DLD1 (cell line): ENCODE measurements around the gene MESD.

Source experiments
- in situ Hi-C: cut with HindIII; loops from 2 replicates; pipeline ENCODE4 v1.10.0; 2017; ENCODE audit warnings: low sequenced_read_pairs

MESD gene

DNA sequence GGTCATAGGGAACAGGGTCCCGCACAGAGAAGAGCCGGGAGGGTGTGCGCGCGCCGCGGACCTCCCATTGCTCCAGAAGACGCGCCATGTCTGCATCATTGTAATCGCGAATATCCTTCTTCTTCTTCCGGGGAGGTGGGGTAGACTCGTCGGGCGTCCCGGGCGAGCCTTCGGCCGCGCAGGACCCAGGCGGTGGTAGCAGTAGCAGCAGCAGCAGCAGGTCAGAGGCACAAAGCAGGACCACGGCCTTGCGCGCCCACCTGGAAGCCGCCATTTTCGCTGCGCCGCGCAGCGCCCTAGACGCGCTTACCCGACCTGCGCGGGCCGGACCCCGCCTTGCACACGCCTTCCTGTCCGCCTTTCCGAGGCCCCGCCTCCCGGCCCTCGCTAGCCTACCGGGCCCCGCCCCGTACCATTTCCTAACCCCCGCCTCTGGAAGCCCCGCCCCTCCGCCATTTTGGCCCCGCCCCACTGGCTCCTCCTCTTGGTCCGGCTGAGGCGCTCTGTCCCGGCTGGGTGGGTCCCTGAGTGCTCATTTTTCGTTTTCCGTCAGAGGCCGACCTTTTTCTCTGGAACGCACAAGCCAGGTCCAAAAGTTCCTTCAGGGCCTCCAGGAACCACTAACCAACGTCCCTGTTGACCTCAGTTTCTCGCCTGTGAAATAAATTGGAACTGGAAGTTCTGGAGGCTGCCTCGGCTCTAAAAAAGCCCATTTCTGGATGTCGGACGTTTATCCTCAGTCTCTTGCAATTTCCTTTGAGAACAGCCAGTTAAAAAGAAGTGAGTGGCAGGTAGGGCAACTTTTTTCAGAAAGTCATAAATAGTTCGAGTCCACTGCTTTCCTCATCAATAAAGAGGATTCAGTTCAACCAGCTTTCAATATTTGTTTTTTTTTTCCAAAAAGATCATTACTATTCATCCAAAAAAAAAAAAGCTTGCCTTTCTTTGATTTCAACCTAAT is at the start of gene MESD:
TSS of gene MESD (minus strand) at position 302 of the 961 bp plus-strand sequence. CDS start at position 274, 28 bp downstream.
- in situ Hi-C loops, result no loop called here

DNA sequence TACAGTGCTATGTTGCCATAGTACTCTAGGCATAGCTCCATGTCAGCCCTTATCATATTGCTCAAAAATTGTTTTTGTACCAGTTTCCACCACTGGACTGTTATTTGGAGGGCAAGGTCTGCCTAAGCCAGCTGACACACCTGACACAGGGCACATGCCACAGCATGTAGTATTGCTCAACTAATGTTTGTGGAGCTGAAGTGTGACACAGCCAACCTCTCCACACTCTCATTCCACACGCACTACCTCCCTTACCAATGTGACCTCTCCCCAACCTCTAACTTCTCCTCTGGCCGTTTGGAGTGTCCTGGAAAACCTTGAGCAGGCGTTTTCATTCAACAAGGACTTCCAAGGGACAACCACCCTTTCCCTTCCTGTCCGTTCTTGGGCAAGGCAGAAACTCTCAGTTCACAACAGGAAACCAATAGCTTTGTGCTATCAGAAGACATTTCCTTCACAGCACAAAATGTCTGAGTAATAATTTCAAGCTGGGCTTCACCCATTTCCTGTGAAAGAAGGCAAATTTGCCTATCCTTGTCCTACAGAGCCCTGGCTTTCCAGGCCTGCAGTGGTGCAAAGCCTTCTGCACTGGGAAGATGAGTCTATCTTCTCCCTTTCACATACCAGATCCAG is 49.5 kb upstream of the MESD start:
- in situ Hi-C loops, result no loop called here

DNA sequence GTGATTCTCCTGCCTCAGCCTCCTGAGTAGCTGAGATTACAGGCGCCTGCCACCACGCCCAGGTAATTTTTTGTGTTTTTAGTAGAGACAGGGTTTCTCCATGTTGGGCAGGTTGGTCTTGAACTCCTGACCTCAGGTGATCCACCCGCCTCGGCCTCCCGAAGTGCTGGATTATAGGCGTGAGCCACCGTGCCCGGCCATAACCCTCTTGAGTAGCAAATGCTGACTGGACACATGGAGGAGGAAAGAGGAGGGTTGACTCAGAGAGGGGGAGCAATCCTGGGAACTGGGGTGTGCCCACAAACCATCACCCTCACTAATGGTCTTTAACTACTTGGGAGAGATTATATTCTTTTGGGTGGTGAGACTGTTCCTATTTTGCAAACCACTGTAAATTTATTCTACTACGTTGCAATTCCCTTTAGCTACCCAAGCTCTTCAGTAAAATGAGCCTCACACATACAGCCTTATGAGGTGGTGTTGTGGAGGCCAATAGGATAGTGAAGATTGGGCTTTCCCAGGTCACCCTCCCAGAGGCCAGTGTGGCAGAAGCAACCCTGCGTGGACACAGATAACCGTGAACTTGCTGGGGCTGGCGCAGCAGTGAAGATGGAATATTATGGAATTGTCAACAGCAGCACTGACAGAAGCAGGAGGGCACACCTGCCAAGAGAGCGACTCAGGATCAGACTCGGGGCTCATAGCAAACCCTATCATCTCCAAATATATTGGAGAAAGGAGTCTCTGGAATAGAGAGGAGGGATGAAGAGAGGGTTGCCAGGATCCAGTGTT is 48.5 kb upstream of the MESD start:
- in situ Hi-C loops, result no loop called here

DNA sequence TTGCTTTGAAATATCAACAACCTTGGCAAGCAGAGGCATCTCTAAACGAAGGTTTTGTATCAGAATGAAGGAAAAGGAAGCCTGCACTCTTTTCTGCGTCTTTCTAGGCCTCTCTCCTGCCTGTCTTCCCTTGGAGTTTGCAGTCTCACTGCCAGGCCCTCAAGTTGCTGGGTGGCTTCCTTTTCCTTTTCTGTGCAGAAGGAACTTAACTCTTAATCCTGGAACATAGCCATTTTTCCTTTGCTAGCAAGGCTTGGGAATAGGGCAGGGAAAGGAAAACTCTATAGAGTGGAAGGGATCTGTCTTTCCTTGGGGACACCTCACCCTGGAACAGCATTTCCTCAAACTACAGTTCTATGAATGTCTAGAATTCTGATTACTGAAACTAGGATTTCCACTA is 43.9 kb upstream of the MESD start:
- in situ Hi-C loops, result no loop called here

DNA sequence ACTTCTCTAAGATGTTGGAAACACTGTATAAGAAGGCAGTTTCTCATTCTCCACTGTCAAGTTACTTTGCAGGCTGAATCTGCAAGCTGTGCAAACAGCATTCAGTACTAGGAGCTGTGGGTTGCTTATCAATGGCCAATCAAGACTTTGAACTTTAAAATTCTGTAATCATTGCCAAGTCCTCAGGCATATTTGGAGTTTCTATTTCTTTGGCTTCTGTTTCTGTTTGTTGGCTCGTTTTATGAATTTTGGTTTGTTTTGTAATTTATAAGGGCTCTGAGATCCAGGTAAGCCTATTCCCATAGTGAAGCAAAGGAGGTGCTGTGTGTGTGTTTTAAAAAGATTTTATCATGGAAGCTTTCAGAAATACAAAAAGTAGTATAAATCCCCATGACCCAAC is 43.2 kb upstream of the MESD start:
- in situ Hi-C loops, result no loop called here

GRCh38 chr15:81032355-81032754 is 42.7 kb upstream of the MESD start:
- in situ Hi-C loops, result no loop called here

DNA sequence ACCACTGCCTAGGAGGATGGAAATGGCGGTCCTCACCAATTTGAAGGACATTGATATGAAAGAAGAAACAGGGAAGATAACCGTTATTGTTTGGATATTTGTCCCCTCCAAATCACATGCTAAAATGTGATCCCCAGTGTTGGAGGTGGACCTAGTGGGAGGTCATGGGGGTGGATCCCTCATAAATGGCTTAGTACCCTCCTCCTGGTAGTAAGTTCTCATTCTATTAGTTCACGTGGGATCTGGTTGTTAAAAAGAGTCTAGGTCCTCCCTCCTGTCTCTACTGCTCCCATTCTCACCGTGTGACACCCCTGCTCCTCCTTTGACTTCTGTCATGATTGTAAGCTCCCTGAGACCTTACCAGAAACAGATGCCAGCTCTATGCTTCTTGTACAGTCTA is 41.6 kb upstream of the MESD start:
- in situ Hi-C loops, result no loop called here

DNA sequence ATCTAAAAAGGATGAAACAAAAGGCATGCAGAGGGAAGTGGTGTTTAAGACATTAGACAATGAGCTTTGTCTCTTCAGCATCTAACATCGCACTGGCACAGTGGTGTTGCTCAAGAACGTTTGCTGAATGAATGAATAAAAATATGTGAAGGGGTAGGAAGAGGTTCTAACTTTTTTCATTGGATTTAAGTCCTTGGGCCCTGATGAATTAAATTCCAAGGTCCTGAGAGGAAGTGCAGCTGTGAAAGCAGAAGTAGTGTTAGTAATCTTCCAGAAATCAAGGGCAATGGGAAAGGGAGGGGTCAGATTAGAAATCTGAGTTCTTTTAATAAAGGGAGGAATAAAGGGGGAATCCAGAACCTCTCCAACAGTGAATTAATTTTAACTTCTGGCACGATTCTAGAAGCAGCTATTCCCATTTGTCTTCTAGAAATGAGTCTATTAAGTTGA is 40.7 kb upstream of the MESD start:
- in situ Hi-C loops, result no loop called here

DNA sequence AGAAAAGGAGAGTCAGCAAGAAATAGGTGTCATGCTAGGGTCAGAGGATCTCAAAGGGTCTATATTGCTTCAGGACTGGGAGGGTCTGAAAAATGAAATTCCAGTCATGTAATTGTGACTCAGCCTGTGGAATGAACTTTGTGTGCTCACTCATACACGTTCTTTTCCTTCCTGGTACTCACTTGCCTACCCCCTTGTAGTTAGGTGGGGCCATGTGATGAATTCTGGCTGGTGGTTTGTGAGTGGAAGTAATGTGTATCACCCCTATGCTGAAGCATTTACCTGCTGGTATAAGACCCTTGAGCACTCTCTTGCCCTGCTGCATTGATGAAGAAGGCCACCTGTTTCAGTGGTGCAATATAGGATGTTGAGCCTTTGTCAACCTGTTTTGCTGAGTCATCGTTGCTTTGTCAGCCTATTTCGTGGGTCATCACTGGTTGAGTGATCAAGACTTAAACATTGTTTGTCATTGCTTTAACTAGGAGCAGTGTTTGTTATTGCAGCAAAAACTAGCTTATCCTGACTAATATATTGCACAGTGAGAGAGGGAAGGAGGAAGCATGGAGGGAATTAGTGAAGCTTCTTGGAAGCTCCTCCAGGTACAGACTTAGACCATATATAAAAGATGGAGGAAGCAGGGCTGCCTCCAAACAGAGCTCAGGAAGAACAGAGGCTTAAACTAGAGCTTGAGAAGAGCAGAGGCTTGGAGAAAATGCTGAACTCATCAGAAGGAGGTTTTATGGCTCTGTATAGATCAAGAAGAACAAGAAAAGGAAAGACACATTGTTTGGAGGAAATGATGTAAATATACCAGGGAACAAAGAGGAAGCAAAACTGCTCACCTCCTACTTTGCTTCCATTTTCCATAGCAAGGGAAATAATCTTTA is 40.0 kb upstream of the MESD start:
- in situ Hi-C loops, result no loop called here

GRCh38 chr15:81026836-81027599 is 37.4 kb upstream of the MESD start:
- in situ Hi-C loops, result no loop called here

- in situ Hi-C loops, result no loop called here
Observed at GRCh38 chr15:81025721-81026370, 36.2 kb upstream of the MESD start.

GRCh38 chr15:81024936-81025335 is 35.3 kb upstream of the MESD start:
- in situ Hi-C loops, result no loop called here

DNA sequence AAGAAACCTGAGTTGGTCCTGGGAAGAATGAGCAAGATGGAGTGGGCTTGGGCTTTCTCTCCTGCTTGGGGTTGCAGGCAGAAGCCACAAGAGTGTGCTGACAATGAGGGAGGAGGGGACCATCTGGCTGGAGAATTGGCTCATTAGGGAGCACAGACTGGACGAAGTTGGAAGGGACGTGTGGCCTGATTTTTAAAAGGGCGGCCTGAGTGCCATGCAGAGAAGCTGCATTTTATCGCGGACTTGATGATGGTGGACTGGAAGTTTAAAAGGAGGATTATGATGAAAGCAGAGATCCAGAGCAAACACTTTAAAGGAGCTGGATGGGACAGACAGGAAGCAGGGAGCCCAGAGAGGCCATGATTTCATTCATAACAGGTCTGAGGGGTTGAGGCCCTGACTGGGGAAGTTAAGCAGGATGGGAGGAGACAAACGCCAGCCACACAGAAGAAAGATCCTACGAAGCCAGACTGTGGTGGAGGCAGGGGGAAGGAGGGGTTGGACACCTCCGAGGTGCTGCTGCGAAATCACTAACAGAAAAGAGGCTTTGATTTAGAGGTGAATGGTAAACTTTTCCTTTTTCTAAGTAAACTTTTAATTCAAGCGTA is 34.8 kb upstream of the MESD start:
- in situ Hi-C loops, result no loop called here

DNA sequence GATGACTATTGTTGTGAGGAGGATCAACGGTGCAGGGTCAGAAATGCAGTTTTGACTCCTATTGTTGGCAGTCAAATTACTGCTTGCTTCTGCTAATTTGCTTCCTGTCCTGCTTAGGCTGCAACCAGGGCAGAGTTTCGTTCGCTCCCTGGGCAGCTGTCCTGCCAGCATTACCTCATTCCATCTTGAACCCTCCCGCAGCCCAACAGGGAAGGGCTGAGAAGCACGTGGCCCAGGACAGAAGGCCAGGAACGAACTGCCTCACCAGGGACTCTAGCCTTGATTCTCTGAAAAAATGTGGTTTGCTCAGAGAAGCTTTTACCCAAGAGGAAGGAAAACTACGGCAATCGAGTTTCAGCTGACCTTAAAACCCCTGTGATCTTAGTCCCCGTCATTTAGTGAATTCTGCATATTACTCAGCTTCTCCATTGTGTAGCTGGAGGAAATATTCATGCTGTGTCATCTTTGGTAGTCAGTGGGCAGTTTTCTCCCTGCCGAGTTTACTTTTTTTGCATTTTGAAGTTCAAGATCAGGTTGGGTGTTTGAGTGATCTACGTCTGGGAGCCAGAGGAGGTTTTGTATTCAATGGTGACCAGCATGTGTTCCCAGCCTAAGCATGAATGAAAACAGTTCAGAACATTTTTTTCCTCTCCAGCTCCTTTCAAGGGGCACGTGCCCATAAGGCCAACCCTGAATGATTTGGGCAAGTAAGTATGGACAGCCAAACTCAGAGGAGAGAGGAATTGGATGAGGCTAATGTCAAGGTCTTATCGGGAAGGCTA is 34.1 kb upstream of the MESD start:
- in situ Hi-C loops, result no loop called here

DNA sequence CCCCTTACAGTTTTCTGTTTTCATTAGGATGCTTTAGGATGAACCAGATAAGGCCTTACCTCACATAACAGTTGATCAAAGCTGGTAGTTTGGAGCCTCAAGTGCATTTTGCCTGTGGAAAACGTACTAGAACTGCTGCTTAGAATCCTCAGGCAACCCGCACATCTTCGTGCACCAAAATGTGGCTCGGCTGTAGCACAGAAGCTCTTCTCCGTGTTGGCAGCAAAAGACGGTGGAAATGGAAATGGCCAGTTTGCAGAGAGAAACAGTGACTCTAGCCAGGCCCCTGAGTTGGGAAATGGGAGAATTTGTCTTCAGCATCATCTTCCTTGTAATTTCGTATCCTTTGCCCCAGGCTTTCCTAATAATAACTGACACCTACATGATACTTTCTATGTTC is 31.7 kb upstream of the MESD start:
- in situ Hi-C loops, result no loop called here

GRCh38 chr15:81018197-81018596 is 28.6 kb upstream of the MESD start:
- in situ Hi-C loops, result no loop called here

DNA sequence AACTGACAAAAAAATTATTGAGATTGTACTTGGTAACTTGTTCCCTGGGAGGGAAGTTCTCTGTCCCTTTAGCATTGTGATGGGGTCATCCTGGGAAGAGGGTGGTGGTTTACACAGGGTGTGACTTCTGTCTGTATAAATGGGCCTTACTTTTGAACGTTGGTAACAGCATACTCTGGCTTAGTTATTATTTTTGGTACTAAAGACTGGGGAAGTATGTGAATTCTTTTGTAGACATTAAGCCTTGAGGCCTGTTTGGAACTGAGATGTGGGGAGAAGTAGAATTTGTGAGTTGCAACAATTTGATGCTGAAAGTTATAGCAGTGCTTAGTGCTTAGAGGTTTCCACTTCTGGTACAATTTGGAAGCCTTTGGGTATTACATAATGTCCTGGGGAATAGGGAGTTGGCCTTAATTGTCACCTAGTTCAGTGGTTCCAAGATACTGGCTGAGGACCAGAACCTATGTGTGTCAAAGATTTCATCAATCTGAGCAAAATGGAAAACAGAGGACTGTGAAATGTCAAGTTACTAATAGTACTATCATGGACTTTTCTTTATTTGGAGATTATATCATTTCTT is 27.0 kb upstream of the MESD start:
- in situ Hi-C loops, result no loop called here
